RPMI7951 (cell line): ENCODE results near the gene OIP5. TPM values are rescaled to one million over a fixed set of nuclear protein-coding genes. Genes with fewer than 3 reads are reported as not detected.
A peak's percentile ranks its signal among the peaks of the same experiment; 100 is the strongest.
"Not testable (repeated sequence)": the region's sequence is repeated elsewhere in the genome, so short reads cannot be mapped to it uniquely, and the experiment has no call there.

Source experiments
- DNase-seq: peaks from one replicate; pipeline ENCODE4 v3.0.0-alpha.2; 2012; ENCODE audit warnings: low read depth
- total RNA-seq: library from RNA; depleted of rRNA; stranded (reverse); fragments of >200 nt; shearing (Covaris generic); gene quantifications from 2 replicates; pipeline ENCODE4 v1.2.3, GENCODE V29; 2014

Gene OIP5
- total RNA-seq, 1 experiment from 2014 or later: 64.2 TPM

DNA sequence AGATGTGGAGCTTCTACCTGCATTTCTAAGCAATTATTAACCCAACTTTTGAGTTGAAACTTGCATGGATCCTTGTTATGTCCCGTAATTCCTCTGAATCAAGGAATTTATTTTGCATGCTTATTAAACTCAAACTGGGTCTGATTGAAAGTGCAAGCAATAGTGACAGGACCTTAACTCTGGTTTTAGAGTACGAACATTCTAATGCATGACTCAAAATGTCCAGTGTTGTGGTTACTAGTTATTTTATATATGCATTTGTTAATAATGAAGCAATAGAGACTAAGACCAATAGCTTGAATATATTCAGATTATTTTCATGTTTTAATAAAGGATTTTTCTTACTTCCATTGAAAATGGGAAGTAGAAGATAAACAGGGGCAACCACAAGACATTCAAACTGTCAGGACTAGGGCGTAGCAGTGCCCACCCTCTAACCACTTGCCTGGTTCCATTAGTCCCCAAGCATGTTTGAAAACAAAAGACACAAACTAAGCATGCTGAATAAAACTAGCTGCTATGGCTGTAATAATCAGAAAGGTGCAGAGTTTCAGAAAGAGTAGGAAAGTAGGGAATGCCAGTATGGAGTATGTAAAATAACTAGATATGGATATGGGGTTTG, 28.1 kb downstream of the OIP5 start:
- no peak for DNase-seq

DNA sequence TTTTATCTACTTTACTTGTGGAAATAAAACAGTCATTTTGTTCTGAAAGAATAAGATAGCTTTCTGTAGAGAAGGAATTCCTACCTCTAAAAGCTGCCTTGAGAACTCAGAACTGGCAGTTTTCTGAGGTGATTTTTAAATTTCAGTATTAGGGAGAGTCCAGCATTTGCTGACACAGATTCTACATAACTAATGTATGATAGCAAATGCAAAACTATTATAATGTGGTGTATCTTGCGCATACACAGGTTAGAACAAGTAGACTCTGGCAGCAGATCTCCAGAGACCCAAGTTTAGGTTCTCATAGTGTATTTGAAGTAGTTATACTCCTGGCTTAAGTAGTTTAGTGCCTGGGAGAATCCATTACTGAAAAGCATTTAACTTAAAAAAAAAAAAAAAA, 30.8 kb downstream of the OIP5 start:
- DNase-seq: no peak

DNA sequence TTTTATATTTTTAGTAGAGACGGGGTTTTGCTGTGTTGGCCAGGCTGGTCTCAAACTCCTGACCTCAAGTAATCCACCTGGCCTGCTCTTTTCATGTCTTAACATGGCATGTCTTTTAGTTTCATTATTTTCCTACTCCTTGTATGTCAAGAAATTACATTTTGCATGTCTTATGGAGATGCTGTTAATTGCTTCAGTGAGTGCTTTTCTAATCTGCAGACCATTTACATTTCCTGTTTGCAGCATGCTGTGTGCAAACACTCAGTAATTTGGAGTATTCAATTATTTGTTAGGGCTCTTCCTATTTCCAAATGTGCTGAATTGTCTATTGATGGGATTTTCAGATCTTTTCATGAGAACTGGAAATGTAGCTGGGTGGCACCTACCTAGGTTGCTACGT, 31.3 kb downstream of the OIP5 start:
- not testable (repeated sequence) for DNase-seq

DNA sequence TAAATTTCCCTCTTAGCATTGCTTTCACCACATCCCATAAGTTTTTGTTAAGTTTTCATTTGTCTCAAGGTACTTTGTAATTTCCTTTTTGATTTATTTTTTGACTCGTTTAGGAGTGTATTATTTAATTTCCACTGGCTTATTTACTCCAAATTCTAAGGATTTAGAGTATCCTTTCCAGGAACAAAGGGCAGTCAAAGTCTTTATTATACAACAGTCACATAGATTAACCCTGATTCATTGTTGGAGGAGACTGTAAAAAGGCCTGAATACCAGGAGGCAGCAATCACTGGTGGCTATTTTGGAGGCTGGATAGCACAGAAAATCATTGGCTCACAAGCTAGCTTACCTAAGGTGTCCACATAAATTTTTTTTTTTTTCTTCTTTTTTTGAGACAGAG, 39.9 kb downstream of the OIP5 start:
- no peak for DNase-seq

DNA sequence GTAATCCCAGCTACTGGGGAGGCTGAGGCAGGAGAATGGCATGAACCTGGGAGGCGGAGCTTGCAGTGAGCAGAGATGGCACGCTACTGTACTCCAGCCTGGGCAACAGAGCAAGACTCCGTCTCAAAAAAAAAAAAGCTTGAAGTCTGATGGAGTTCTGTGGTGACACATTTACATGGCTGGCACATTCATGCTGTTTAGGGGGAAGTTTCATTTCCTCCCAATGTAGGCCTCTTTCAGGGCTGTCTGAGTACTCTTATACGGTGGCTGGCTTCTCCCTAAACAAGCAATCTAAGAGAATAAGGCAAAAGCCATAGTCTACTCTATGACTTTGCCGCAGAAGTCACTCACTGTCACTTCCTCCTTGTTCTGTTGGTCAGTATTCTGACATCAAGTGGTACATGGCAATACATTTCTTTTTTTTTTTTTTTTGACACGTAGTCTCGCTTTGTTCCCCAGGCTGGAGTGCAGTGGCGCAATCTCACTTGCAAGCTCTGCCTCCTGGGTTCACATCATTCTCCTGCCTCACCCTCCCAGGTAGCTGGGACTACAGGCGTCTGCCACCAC, 41.2 kb downstream of the OIP5 start:
- DNase-seq: no peak

DNA sequence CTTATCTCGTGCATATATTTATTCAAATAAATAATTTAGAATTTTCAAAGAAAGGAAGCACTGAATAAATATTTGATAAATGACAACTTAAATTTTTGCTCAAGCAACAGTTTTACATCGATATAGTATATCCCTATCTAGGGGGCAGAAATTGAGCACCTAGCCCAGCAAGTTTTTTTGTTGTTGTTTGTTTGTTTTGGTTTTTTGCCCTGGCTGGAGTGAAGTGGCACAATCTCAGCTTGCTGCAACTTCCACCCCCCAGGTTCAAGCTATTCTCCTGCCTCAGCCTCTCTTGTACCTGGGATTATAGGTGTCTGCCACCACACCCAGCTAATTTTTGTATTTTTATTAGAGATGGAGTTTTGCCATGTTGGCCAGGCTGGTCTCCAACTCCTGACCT, 42.4 kb downstream of the OIP5 start:
- DNase-seq: no peak

DNA sequence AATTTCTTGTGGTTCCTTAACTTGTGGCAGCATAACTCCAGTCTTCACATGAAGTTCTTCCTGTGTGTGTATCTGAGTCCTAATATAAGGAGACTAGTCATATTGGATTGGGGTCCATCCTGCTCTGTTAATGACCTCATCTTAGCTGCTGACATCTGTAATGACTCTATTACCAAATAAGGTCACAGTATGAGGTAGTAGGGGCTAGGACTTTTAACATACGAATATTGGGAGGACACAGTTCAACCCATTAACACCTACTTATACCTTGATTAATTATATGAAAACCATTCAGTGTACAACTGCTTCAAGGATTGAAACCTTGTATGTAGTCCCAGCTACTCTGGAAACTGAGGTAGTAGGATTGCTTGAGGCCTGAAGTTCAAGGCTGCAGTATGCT, 43.9 kb downstream of the OIP5 start:
- no peak for DNase-seq

DNA sequence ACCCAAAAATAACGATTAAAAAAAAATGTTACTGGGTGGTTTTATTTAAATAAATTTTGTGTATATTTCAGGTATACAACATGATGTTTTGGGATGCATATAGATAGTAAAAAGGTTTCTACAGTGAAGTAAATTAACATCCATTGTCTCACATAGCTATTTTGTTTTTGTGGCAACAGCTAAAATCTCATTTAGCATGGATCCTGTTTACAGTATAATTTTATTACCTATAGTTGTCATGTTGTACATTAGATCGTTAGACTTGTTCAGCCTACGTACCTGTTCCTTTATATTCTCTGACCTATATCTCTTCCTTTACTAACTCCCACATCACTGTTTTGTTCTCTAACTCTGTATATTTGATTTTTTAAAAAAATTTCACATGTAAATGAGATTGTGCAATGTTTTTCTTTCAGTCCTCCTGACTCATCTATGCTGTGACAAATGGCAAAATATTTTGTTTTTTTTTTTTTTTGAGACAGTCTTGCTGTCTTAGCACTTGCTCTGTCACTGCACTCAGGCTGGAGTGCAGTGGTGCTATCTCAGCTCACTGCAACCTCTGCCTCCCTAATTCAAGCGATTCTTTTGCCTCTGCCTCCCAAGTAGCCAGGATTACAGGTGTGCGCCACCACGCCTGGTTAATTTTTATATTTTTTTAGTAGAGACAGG, 45.6 kb downstream of the OIP5 start:
- peak; percentile 29 for DNase-seq

DNA sequence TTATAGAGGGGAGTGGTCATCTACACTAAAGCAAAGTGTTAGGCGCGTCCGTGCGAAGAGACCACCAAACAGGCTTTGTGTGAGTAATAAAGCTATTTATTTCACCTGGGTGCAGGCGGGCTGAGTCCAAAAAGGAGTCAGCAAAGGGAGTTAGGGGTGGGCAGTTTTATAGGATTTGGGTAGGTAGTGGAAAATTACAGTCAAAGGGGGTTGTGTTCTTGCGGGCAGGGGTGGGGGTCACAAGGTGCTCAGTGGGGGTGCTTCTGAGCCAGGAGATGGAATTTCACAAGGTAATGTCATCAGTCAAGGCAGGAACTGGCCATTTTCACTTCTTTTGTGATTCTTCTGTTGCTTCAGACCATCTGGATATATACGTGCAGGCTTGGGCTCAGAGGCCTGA, 47.1 kb downstream of the OIP5 start:
- no peak for DNase-seq

DNA sequence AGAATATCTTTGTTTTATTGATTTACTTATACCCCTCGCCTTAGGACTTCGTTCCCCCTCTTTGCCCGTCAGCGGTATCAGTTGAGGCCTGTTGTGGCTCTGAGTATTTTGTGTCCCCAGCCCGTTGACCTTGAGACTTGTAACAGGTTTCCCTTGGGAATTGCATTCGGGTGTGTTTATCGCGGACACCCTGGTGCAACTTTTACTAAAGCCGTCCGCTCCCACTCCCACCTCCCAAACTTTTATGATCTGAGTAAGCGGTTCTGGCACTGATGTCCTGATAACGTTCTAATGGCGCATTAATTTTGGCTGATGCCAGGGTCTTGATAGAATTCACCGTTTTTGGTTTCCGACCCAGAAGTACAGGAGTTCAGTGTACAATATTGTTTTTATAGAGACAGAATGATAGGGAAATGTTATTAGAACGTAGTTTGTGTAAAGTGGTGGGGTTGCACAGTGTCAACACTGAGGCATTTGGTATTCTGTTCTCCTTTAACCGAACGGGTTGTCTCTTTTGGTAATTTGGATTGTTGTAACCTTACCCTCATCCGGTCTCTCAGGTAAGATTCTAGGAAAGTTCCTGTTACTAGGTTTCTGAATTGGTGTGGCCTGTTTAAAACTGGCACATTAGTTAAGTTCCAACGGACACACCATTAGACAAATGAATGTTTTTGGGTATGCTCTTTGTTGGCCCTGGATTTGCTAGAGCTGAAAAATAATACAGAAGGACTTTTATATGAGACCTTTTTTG, 47.8 kb downstream of the OIP5 start:
- no peak for DNase-seq

DNA sequence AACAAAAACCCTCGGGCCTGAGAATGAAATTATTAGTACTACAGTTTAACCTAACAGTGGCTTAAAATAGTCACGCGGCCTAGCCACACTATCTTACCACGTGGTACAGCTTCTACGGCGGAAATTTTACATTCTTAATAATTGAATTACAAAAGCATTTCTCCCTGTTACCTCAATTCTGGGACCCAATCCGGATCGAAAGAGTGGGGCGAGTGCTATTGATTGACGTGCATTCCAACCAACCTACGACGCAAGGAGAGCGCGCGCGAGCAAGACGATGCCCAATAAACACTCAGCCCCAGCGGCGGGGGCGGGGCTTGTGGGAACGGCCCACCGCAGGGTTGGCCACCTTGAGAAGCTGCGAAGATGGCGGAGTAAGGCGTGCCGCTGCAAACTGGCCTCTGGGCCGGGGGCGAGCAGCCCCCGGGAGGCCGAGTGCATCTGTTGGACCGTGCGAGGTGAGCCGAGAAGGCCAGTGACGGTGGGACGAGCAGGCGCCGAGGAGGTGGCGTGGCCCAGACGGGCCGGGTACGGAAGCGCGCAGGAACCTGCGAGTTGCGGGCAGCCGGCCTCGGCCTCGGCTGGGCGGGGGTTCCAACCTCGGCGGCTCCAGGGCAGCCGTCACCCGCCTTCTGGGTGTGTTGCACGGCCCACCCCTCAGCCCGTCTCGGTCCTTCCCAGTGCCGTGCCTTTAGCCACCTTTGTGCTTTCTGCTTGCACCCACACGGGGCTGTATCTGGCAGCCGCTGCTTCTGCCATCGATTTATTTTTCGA, 48.6 kb downstream of the OIP5 start:
- DNase-seq: peak; percentile 99

DNA sequence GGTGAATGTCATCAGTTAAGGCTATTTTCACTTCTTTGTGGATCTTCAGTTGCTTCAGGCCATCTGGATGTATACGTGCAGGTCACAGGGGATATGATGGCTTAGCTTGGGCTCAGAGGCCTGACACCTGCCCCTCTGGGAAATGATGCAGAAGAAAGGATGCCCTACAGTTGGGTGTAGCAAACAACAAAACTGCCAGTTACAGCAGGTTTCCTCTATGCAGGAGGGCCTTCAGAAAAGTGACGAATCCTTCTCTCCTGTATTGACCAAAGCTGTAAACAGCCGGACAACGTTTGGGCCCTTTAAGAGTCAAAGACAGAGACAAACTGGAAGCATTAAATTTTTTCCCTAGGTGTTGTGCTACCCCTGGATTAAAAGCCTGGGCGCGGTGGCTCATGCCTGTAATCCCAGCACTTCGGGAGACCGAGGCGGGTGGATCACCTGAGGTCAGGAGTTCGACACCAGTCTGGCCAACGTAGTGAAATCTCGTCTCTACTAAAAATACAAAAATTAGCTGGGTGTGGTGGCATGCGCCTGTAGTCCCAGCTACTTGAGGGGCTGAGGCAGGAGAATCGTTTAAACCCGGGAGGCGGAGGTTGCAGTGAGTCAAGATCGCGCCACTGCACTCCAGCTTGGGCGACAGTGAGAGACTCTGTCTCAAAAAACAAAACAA, 49.3 kb downstream of the OIP5 start:
- DNase-seq: not testable (repeated sequence)

DNA sequence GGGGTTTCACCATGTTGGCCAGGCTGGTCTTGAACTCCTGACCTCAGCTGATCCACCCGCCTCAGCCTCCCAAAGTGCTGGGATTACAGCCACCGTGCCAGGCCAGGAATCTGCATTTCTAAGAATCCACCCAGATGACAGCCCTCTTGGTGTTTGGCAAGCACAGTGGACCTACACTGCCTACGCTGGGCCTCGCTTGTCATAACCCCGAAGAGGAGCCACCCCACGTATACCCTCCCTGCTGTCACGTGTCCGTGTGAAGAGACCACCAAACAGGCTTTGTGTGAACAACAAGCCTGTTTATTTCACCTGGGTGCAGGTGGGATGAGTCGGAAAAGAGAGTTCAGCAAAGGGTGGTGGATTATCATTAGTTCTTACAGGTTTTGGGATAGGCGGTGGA, 50.0 kb downstream of the OIP5 start:
- DNase-seq: not testable (repeated sequence)

DNA sequence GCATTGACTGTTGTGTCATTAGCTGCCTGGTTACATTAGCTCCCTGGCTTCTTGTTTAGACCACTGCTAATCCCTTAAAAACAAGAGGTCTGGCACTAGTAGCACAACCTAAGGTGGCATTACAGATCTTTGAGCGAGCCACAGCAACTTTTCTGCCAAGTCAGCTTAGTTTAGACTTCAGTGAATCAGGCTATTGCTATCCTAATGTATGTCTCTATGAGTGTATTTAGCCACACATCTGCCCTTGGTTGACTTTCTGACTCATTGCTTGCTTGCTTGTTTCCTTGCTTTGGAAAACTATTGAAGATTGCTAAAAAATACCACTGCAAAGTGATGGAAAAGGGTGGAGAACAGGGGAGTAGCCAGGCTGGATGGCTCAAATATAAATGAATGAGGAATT, 51.2 kb downstream of the OIP5 start:
- peak; percentile 79 for DNase-seq

DNA sequence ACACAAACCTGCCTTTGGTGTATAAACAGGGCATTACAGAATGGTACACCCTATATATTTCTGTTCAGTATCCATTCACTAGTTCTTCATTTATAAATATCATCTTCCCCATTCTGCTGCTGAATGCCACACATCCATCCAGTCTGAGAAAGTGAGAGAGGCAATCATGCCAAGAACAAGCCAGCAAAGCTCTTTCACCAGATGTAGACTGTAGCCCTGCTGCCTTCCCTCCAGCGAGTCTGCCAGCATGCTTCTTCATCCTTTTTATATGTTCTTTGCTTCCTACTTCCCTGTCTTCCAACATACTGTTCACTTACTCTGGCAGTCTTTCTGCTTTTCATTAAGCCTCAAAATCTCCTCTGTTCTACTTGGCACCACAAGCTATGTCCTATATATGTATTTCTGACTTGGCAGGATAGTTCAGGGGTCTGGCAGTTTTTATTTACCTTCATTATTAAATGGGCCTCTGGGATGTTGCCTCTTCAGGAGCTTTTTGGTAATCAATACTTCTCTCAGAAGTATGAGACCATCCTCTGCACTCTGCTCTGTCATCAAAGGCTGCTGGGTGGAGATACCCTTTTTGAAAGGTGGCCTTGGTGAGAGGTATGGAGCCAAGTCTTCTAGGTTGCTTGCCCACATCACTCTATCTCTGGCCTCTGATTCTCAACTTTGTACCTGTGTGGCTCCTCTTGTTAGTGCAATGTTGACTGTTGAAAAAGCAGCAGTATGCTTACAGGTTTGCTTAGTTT, 52.7 kb downstream of the OIP5 start:
- no peak for DNase-seq

DNA sequence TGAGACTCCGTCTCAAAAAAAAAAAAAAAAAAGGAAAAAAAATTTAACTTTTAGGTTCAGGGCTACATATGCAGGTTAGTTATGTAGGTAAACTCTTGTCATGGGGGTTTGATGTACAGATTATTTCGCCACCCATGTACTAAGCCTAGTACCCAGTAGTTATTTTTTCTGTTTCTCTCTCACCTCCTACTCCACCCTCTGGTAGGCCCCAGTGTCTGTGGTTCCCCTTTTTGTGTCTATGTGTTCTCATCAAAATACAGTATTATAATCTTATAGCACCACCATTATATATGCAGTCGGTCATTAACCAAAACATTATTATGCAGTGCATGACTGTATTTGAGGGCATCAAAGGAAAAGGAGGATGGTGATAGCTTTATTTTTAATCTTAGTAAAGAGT, 54.1 kb downstream of the OIP5 start:
- DNase-seq: no peak

DNA sequence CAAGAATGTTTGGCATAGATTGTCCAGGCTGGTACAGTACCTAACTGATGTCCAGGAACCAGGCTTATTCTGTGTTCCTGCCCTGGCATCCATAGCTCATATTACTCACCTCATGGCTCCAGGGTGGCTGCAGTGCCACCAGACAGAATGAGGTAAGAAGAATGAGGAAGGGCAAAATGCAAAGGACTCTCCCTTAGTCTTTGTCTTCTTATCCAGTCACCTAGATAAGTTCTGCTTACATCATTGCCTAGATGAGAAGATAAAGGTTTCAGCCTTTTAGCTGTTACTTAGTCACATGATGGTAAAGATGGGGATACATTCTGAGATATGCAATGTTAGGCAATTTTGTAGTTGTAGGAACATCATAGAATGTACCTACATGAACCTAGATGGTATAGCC, 55.6 kb downstream of the OIP5 start:
- DNase-seq: no peak

DNA sequence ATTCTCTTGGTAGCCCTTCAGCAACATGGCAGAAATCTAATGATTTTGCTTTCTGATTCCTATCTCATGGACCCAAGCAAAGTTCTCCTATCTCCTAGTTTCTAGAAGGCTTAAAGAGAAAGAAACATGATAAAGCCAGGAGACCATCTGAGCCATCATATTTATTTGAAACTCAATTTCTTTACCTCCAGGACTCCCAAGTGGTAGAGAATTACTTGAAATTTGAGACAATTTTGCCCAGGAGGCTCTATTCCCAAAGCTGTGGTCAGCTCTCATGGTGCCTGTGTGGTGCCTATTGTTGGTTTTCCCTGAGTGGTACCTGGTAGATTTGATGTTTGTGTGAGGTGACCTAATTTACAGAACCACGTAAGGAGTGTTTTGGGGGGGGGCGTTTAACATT, 62.5 kb downstream of the OIP5 start:
- no peak for DNase-seq

DNA sequence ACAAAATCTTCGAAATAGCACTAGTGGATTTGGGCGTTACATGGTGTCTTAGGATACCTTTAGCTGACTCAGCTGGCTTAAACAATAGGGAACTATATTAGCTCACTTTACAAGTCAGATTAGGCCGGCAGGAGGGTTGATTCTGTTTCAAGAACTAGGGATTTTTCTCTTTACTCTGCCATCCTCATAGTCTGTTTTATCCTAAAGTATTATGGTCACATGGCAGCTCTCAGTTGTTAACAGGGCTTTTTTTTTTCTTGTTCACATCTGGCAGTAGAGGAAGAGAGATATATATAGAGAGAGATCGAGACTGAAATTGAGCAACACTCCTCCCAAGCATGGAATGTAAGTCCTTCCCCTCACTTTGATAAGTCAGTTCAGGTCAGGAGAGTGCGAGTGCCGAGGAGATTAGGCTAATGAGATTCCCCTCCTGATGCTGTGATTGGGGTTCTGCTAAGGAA, 68.5 kb downstream of the OIP5 start:
- DNase-seq: no peak

DNA sequence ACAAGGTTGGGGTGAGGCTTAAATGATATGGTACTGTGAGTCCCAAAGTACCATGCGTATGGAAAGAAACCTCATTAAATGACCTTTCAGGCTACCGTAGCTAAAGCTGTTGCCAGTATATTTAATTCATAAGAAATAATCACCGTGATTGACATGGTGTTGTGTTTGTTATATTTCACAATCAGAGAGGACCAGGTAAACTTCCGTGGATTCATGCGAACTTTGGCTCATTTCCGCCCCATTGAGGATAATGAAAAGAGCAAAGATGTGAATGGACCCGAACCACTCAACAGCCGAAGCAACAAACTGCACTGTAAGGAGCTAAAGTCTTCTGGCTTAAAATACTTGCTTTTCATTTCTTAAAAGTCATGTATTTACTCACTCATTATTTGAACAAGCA, 69.8 kb downstream of the OIP5 start:
- no peak for DNase-seq

DNA sequence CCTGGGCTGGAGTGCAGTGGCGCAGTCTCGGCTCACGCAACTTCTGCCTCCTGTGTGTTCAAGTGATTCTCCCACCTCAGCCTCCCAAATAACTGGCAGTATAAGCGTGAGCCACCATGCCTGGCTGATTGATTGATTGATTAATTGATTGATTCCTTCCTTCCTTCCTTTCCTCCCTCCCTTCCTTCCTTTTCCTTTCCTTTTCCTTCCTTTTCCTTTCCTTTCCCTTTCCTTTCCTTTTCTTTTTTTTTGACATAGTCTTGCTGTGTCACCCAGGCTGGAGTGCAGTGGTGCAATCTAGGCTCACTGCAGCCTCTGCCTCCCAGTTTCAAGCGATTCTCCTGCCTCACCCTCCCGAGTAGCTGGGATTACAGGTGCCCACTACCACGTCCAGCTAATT, 71.5 kb downstream of the OIP5 start:
- DNase-seq: not testable (repeated sequence)
